ENCODE data around the gene STK4. TPM values are rescaled to one million over a fixed set of nuclear protein-coding genes. Genes with fewer than 3 reads are reported as not detected.

Gene STK4
- total and polyA plus RNA-seq, 12 donors = 7.1 to 39.3 (median 28.0) TPM

GRCh38 chr20:45038745-45039474 lies 72.6 kb downstream of the STK4 start:
- Histone ChIP-seq H3K36me3 (replicated peaks in 1 of 2) (no peaks in the 10 kb centered on the region), H3K27ac (no peak overlapping the region), H3K4me1 (replicated peaks in 1 of 2) (peaks cover 0 to 20% of the 10 kb centered on the region in 2 donors), H3K9me3 (replicated peaks in 1 of 3) (no peaks in the 10 kb centered on the region), H3K4me3 (no peak overlapping the region), H3K27me3 (no peaks in the 10 kb centered on the region)
- DNase-seq = no peak
- TF ChIP-seq, protein P1, sequence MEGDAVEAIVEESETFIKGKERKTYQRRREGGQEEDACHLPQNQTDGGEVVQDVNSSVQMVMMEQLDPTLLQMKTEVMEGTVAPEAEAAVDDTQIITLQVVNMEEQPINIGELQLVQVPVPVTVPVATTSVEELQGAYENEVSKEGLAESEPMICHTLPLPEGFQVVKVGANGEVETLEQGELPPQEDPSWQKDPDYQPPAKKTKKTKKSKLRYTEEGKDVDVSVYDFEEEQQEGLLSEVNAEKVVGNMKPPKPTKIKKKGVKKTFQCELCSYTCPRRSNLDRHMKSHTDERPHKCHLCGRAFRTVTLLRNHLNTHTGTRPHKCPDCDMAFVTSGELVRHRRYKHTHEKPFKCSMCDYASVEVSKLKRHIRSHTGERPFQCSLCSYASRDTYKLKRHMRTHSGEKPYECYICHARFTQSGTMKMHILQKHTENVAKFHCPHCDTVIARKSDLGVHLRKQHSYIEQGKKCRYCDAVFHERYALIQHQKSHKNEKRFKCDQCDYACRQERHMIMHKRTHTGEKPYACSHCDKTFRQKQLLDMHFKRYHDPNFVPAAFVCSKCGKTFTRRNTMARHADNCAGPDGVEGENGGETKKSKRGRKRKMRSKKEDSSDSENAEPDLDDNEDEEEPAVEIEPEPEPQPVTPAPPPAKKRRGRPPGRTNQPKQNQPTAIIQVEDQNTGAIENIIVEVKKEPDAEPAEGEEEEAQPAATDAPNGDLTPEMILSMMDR (IDR thresholded peaks at IDR 0.05) = no peak
- TF ChIP-seq POLR2A (IDR thresholded peaks at IDR 0.05) = no peak
- WGBS, 4 donors = 91 to 100% (median 96%) methylated on average over 1 of the region's 1 CpG
- intact Hi-C loops (cut with DNase I) = no loop called here

GRCh38 chr20:45039475-45039820 lies 73.1 kb downstream of the STK4 start:
- DNase-seq = no peak
- 59 to 83% (median 78%) methylated on average over 1 of the region's 1 CpG for WGBS, 4 donors
- intact Hi-C loops (cut with DNase I) = no loop called here
- H3K4me3 ChIP-seq = no peak overlapping the region
- no peak overlapping the region for H3K27ac ChIP-seq
- no peaks in the 10 kb centered on the region for H3K36me3 ChIP-seq (replicated peaks in 1 of 2)
- H3K27me3 ChIP-seq = no peaks in the 10 kb centered on the region
- TF ChIP-seq, protein P1 (IDR thresholded peaks at IDR 0.05) = no peak
- TF ChIP-seq POLR2A (IDR thresholded peaks at IDR 0.05) = no peak
- H3K4me1 ChIP-seq (replicated peaks in 1 of 2) = peaks cover 3 to 23% of the 10 kb centered on the region in 2 donors
- H3K9me3 ChIP-seq (replicated peaks in 1 of 3) = no peaks in the 10 kb centered on the region

- peaks cover 4 to 25% of the 10 kb centered on the region in 2 donors for H3K4me1 ChIP-seq (replicated peaks in 1 of 2)
- no peaks in the 10 kb centered on the region for H3K36me3 ChIP-seq (replicated peaks in 1 of 2)
- H3K27ac ChIP-seq = no peak overlapping the region
- intact Hi-C loops (cut with DNase I) = loop anchor here in 1 of 2 donors (5.0 kb wide), 1 partner anchor 51 kb away; no protein-coding TSS in a partner anchor
- H3K9me3 ChIP-seq (replicated peaks in 1 of 3) = no peaks in the 10 kb centered on the region
- no peak overlapping the region for H3K4me3 ChIP-seq
- no peaks in the 10 kb centered on the region for H3K27me3 ChIP-seq
- no peak for TF ChIP-seq POLR2A (IDR thresholded peaks at IDR 0.05)
- TF ChIP-seq, protein P1 (IDR thresholded peaks at IDR 0.05) = no peak
- DNase-seq = no peak
- WGBS, 4 donors = 58 to 73% (median 66%) methylated on average over 5 of the region's 5 CpGs
Observed at GRCh38 chr20:45041464-45042337, 75.4 kb downstream of the STK4 start.

DNA sequence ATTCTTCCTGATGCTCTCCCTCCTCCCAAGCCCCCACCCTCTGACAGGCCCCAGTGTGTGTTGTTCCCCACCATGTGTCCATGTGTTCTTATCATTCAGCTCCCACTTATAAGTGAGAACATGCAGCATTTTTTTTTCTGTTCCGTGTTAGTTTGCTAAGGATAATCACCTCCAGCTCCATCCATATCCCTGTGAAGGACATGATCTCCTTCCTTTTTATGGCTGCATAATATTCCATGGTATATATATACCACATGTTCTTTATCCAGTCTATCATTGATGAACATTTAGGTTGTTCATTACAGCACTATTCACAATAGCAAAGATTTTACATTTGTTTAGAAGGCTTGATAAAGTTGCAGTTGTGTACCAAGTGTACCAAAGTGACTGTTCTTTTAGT lies 76.7 kb downstream of the STK4 start:
- DNase-seq = no peak
- no peak overlapping the region for H3K4me3 ChIP-seq
- TF ChIP-seq POLR2A (IDR thresholded peaks at IDR 0.05) = no peak
- TF ChIP-seq, protein P1 (IDR thresholded peaks at IDR 0.05) = no peak
- H3K27me3 ChIP-seq = no peaks in the 10 kb centered on the region
- H3K4me1 ChIP-seq (replicated peaks in 1 of 2) = peaks cover 4 to 12% of the 10 kb centered on the region in 2 donors
- no peaks in the 10 kb centered on the region for H3K9me3 ChIP-seq (replicated peaks in 1 of 3)
- no peak overlapping the region for H3K27ac ChIP-seq
- 89 to 100% (median 97%) methylated on average over 1 of the region's 1 CpG for WGBS, 4 donors
- intact Hi-C loops (cut with DNase I) = loop anchor here in 1 of 2 donors (5.0 kb wide), 1 partner anchor 49 kb away; no protein-coding TSS in a partner anchor
- H3K36me3 ChIP-seq (replicated peaks in 1 of 2) = no peaks in the 10 kb centered on the region

All from adrenal gland (tissue), 12 donors.